ENCODE measurements around the gene KLHDC8A. TPM values are rescaled to one million over a fixed set of nuclear protein-coding genes. Genes with fewer than 3 reads are reported as not detected.

The KLHDC8A gene
- polyA plus RNA-seq, 1 donor (not counting 4 experiments of a cell fraction or from before 2014, with no cell fraction given): not detected

DNA sequence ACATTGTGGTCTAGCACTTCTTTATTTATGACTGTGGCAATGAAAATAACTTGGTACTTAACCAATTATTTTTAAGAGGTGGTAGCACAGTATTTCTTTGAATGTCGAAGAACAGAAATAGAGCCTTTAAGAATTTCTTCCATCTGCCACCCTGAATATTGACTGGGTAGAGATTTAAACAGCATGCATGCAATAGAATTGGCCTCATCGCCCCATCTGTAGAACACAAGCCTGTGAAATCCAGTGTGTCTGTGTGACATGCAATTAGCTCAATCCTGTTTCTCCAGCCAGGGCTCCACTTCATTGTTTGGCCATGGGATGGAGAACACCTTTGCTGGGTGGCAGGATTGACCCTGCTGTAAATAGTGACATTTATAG is 17.1 kb upstream of the KLHDC8A start:
- FAIRE-seq: no peak
- H3K36me3 ChIP-seq (ENCODE audit: control insufficient read depth in 2 of 2, extremely low read depth in 1 of 2, insufficient read depth in 2 of 2, low read length in 2 of 2): no peaks in the 10 kb centered on the region

GRCh38 chr1:205373022-205373797 is 16.5 kb upstream of the KLHDC8A start:
- dilution Hi-C loops (cut with MboI; ENCODE audit: extremely low pct_ligation_motif_present, low sequenced_read_pairs): no loop called here
- Histone ChIP-seq H3K9me3 (ENCODE audit: control insufficient read depth, low read depth, low read length) (no peaks in the 10 kb centered on the region), H2AFZ (ENCODE audit: control insufficient read depth, low read length) (no peak overlapping the region), H3K4me2 (ENCODE audit: control insufficient read depth, extremely low read depth, insufficient read depth, low read depth, low read length) (peak overlapping the region; percentile 46), H3K27ac (ENCODE audit: control insufficient read depth, insufficient read depth, low read length) (no peak overlapping the region), H4K20me1 (ENCODE audit: control insufficient read depth, extremely low read depth, insufficient read depth, low read length) (no peaks in the 10 kb centered on the region), H3K79me2 (ENCODE audit: control insufficient read depth, insufficient read depth, low read length) (no peaks in the 10 kb centered on the region), H3K27me3 (ENCODE audit: control insufficient read depth, extremely low read depth, insufficient read depth, low read length) (peaks cover 5% of the 10 kb centered on the region), H3K4me1 (ENCODE audit: control insufficient read depth, extremely low read depth, insufficient read depth, low read length) (peaks cover 29% of the 10 kb centered on the region), H3K36me3 (ENCODE audit: control insufficient read depth in 2 of 2, extremely low read depth in 1 of 2, insufficient read depth in 2 of 2, low read length in 2 of 2) (no peaks in the 10 kb centered on the region), H3K4me3 (ENCODE audit: control insufficient read depth in 2 of 3, extremely low read depth in 1 of 3, insufficient read depth in 2 of 3, low read depth in 1 of 3, low read length in 3 of 3) (no peak overlapping the region), H3K9me1 (ENCODE audit: control insufficient read depth, extremely low read depth, insufficient read depth, low read length) (no peaks in the 10 kb centered on the region), H3K9ac (ENCODE audit: control insufficient read depth, extremely low read depth, insufficient read depth, low read length) (no peak overlapping the region)
- no peak for FAIRE-seq
- no peak for DNase-seq (ENCODE audit: low read depth, low spot score)
- TF ChIP-seq EZH2 (IDR thresholded peaks at IDR 0.05; ENCODE audit: low read length): no peak

More for the DNA sequence above, 17.1 kb upstream of the KLHDC8A start:
- Histone ChIP-seq H3K79me2 (ENCODE audit: control insufficient read depth, insufficient read depth, low read length) (no peaks in the 10 kb centered on the region), H3K4me2 (ENCODE audit: control insufficient read depth, extremely low read depth, insufficient read depth, low read depth, low read length) (peak overlapping the region; percentile 71), H3K4me3 (ENCODE audit: control insufficient read depth in 2 of 3, extremely low read depth in 1 of 3, insufficient read depth in 2 of 3, low read depth in 1 of 3, low read length in 3 of 3) (no peak overlapping the region), H3K9me1 (ENCODE audit: control insufficient read depth, extremely low read depth, insufficient read depth, low read length) (no peaks in the 10 kb centered on the region), H2AFZ (ENCODE audit: control insufficient read depth, low read length) (no peak overlapping the region), H3K27me3 (ENCODE audit: control insufficient read depth, extremely low read depth, insufficient read depth, low read length) (peaks cover 9% of the 10 kb centered on the region), H3K4me1 (ENCODE audit: control insufficient read depth, extremely low read depth, insufficient read depth, low read length) (peaks cover 29% of the 10 kb centered on the region), H4K20me1 (ENCODE audit: control insufficient read depth, extremely low read depth, insufficient read depth, low read length) (no peaks in the 10 kb centered on the region), H3K9me3 (ENCODE audit: control insufficient read depth, low read depth, low read length) (no peaks in the 10 kb centered on the region), H3K27ac (ENCODE audit: control insufficient read depth, insufficient read depth, low read length) (no peak overlapping the region), H3K9ac (ENCODE audit: control insufficient read depth, extremely low read depth, insufficient read depth, low read length) (no peak overlapping the region)
- TF ChIP-seq EZH2 (IDR thresholded peaks at IDR 0.05; ENCODE audit: low read length): no peak
- TF ChIP-seq, protein P1, sequence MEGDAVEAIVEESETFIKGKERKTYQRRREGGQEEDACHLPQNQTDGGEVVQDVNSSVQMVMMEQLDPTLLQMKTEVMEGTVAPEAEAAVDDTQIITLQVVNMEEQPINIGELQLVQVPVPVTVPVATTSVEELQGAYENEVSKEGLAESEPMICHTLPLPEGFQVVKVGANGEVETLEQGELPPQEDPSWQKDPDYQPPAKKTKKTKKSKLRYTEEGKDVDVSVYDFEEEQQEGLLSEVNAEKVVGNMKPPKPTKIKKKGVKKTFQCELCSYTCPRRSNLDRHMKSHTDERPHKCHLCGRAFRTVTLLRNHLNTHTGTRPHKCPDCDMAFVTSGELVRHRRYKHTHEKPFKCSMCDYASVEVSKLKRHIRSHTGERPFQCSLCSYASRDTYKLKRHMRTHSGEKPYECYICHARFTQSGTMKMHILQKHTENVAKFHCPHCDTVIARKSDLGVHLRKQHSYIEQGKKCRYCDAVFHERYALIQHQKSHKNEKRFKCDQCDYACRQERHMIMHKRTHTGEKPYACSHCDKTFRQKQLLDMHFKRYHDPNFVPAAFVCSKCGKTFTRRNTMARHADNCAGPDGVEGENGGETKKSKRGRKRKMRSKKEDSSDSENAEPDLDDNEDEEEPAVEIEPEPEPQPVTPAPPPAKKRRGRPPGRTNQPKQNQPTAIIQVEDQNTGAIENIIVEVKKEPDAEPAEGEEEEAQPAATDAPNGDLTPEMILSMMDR (optimal IDR thresholded peaks at IDR 0.05 in 1 of 3, IDR thresholded peaks at IDR 0.05 in 1 of 3, conservative IDR thresholded peaks at IDR 0.05 in 1 of 3; ENCODE audit: extremely low read depth in 1 of 3, insufficient read depth in 2 of 3, low read length in 3 of 3): no peak
- no peak for DNase-seq (ENCODE audit: low read depth, low spot score)
- dilution Hi-C loops (cut with MboI; ENCODE audit: extremely low pct_ligation_motif_present, low sequenced_read_pairs): no loop called here

Data from keratinocyte (primary cell).